ENCODE results near the gene GALNT6.

The GALNT6 gene

DNA sequence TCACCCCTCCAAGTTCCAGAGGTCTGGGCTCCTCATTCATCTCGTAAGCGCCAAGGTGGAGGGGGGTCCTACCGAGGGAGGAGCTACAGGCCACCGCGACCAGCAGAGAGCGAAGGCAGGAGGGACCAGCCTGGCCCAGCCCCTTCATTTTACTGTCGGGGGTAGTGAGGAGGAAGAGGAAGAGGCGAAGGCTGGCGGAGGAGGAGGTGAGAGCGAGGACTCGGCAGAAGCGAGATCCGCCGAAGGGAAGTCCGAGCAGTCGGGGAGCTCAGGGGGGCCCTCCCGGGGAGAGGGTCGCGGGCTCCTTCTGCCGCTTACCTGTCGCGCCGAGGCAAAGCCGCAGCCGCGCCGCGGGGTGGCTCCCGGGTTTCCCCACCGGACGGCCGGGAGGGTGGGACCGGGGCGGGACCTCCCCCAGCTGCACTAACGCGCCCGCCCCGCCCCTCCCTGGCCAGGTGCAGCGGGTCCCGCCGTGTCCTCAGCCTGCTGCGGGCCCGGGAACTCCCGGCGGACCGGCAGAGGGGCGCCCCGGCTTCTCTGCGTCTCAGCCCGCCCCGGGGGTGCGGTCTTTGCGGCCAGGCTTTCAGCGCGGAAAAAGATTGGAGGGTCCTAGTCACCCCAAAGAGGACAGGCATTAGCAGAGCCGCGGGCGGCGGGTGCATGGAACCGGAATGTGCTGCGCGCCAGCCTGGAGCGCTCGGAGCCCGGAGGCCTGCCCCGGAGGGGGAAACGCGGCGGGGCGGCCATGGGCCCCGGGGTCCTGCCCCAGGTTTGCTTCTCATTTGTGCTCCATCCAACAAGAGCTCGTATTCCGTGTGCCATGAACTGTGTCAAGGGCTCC is at the start of gene GALNT6:
TSS of gene GALNT6 (minus strand) at position 124 of the 841 bp plus-strand sequence. CDS start 11,625 bp downstream, outside the sequence.
- peak; percentile 32 to 70 for DNase-seq (ENCODE audit: low read depth in 2 of 2)

- no peak for DNase-seq (ENCODE audit: low read depth in 2 of 2)
These were observed 48.1 kb upstream of the GALNT6 start for GRCh38 chr12:51439330-51439729.

DNA sequence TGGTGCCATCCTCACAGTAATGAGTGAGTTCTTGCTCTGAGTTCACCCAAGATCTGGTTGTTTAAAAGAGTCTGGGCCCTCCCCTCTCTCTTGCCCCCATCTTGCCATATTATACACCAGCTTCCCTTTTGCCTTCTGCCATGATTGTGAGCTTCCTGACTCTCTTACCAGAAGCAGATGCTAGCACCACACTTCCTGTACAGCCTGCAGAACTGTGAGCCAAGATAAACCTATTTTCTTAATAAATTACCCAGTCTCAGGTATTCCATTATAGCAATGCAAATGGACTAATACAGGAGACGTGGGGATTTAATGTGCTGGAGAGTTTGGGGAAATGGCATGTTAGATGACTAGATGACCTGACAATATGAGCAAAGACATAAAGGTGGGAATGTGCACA is 46.2 kb upstream of the GALNT6 start:
- DNase-seq (ENCODE audit: low read depth in 2 of 2) = no peak

DNA sequence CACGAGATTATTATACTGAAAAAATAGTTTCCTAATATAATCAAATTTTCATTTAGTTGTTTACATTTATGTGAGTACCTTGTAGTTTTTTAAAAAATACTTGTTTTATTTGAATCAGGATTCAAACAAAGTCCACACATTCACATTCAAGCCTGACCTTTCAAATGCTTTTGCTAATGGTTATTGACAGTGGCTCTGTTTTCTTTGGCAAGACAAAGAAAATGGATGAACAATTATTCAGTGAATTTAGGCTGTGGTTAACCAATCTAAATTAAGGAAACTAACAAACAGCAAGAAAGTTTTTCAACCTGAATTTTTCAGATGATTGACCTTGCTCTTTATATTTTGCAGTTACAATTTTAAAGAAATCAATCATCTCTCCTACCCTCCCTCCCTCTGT is 43.1 kb upstream of the GALNT6 start:
- no peak for DNase-seq (ENCODE audit: low read depth in 2 of 2)

- DNase-seq (ENCODE audit: low read depth in 2 of 2) = no peak
These were observed 41.7 kb upstream of the GALNT6 start for GRCh38 chr12:51432921-51433320.

GRCh38 chr12:51430196-51430895 is 39.1 kb upstream of the GALNT6 start:
- no peak for DNase-seq (ENCODE audit: low read depth in 2 of 2)

DNA sequence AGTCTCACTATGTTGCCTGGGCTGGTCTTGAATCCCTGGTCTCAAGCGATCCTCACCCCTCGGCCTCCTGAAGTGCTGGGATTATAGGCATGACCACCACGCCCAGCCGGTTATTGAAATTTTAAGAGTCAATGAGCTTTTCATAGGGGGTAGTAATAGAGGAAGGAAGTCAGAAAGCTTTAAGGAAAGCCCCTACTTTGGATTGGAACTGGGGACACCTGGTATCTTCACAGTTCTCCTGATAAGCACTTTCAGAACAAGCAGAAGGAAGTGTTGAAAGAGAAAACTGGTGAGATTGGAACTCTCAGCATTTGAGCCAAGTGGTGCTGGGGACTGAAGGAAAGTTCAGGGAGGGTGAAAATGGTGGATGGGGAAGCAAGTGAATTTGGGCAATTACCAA is 38.5 kb upstream of the GALNT6 start:
- no peak for DNase-seq (ENCODE audit: low read depth in 2 of 2)

- DNase-seq (ENCODE audit: low read depth in 2 of 2) = no peak
These were observed 37.0 kb upstream of the GALNT6 start for GRCh38 chr12:51428256-51428655.

GRCh38 chr12:51424662-51425539 is 33.7 kb upstream of the GALNT6 start, which contains the start of gene SLC4A8:
TSS of gene SLC4A8 (plus strand) at chr12:51424831. CDS start at chr12:51424988, 157 bp downstream.
- DNase-seq (ENCODE audit: low read depth in 2 of 2) = peak; percentile 50 to 75

- DNase-seq (ENCODE audit: low read depth in 2 of 2) = no peak
These were observed 33.0 kb upstream of the GALNT6 start for GRCh38 chr12:51424094-51424661.

DNA sequence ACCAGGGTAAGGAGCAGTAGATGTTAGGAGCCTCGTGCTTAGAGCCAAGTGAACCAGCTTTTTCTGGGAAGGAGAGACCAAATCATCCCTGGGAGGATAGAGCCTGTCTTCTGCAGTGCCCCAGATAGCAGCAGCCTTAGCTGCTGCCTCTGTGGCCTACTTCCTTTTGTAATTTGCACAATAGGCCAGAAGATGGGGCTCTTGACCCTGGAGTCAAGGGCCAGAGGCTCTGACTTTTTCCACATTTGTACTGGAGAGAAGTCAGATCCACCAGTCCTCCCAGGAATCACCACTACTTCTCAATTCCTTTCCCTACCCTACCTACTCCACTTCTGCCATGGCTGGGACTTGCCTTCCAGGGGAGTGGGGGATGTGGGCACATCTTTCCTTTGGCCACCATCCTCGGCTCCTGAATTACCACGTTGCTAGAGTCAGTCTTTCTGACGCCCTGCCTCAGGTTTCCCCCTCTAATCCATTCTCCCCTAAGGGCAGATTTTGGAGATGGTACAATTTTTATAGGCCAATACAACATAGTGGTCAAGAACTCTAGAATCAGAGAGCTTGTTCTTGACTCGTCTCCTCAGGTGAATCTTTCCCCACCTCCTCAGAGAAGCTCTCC is 30.2 kb upstream of the GALNT6 start:
- no peak for DNase-seq (ENCODE audit: low read depth in 2 of 2)

GRCh38 chr12:51419425-51420193 is 28.4 kb upstream of the GALNT6 start:
- no peak for DNase-seq (ENCODE audit: low read depth in 2 of 2)

DNA sequence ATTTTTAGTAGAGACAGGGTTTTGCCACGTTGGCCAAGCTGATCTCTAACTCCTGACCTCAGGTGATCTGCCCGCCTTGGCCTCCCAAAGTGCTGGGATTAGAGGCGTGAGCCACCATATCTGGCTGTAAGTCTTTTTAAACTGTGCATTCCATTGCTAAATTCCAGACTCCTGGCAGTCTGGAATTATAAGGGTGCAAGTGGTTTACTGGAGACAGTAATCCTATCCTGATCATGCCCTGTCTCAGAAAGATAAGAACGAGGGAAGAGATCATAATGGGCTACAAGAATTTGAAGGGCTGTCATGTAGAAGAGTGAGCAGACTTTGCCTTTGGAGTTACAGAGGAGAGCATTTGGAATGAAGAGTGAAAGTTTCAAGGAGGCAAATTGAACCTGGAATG is 26.6 kb upstream of the GALNT6 start:
- DNase-seq (ENCODE audit: low read depth in 2 of 2) = no peak

- no peak for DNase-seq (ENCODE audit: low read depth in 2 of 2)
These were observed 24.7 kb upstream of the GALNT6 start for GRCh38 chr12:51415931-51416330.

DNA sequence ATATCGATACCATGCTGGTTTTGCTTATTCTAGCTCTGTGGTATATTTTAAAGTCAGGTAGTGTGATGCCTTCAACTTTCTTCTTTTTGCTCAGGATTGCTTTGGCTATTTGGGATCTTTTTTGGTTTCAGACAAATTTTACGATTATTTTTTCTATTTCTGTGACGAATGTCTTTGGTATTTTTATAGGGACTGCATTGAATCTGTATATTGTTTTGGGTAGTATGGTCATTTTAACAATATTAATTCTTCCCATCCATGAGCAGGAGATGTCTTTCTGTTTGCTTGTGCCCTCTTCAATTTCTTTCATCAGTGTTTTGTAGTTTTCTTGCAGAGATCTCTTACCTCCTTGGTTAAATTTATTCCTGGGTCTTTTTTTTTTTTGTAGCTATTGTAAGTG is 22.6 kb upstream of the GALNT6 start:
- DNase-seq (ENCODE audit: low read depth in 2 of 2) = no peak

GRCh38 chr12:51413149-51413548 is 21.9 kb upstream of the GALNT6 start:
- no peak for DNase-seq (ENCODE audit: low read depth in 2 of 2)

DNA sequence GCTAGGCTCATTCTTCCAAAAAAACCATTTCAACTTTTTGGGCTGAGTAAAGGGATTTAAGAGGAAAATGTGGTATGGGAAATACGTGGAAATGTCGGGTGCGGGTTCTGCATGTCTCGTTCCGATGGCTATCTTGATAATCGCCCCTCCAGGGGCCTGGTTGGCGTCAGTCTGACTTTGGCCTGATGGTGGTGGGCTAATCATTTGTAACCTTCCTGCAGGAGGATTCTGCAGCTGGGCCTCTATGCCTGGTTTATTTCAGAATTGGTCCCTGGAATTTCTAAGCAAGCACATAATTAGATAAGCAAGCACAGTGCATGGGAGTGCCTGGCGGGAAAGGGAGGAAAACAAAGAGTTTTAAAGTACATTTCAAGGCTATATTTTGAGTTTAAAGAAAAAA is 18.6 kb upstream of the GALNT6 start:
- no peak for DNase-seq (ENCODE audit: low read depth in 2 of 2)

DNA sequence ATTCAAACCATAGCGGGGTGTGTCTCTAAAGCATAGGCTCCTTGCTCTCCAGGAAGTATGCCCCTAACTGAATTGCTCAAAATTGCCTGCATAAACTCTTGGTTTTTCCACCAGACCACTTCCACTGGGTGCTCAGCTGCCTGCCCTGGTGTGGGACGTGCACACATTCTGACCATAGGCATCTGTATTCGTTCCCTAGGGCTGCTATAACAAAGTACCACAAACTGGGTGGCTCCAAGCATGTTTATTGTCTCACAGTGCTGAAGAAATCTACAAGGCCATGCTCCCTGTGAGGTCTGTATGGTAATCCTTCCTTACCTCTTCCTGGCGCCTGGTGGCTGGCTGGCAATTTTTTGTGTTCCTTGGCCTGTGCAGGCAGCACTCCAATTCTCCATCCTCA is 16.4 kb upstream of the GALNT6 start:
- no peak for DNase-seq (ENCODE audit: low read depth in 2 of 2)

- DNase-seq (ENCODE audit: low read depth in 2 of 2) = no peak
These were observed 15.7 kb upstream of the GALNT6 start for GRCh38 chr12:51406859-51407258.

DNA sequence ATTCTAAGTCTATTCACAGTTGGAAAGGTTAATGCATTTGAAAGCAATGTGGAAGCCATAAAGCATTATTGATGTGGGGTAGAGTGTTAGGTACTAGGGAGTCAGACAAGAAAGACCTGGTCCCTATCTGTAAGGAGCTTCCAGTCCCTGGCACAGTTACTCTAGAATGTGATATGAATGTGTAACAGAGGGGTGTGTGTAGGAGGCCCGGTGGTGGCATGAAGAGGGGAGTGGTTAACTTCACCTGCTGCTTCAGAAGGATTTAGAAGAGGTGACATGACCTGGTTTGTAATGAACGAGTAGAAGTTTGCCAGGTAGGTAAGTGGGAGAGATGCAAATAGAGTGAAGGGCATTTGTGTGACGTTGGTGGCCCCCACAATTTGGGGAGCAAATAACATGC is 15.1 kb upstream of the GALNT6 start:
- no peak for DNase-seq (ENCODE audit: low read depth in 2 of 2)

All from stimulated activated CD8-positive, alpha-beta memory T cell treated with anti-CD3 and anti-CD28 coated beads, Interleukin-7, amount 100 ng/mL, for 4 hours (primary cell).